Measurements from ENCODE around the gene WAPL.
"Not testable (repeated sequence)": the region's sequence is repeated elsewhere in the genome, so short reads cannot be mapped to it uniquely, and the experiment has no call there.

Gene WAPL

DNA sequence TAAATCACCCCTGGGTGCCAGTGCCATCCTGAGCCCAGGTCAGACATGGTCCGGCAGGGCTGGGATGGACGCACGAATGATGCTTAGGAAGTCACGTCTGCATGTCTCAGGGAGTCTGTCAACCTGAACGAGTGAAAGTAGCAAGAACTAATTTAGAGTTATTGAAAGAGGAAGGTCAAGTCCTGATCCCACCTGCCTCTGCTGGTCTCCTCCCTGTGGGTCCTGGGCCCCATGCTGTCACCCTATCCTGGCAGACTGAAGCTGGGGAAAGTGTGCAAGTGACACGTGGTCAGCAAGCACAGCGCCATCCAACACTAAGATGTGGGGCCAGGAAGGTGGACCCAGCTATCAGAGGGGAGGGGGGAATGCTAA lies 128.9 kb downstream of the WAPL start:
- Histone ChIP-seq H3K9me3 (ENCODE audit: control insufficient read depth, low read length) (no peaks in the 10 kb centered on the region), H3K9ac (ENCODE audit: low read length) (no peak overlapping the region), H3K4me3 (ENCODE audit: low read length) (no peak overlapping the region), H3K4me1 (ENCODE audit: control insufficient read depth, insufficient read depth, low read length) (no peaks in the 10 kb centered on the region), H3K27me3 (replicated peaks; ENCODE audit: control insufficient read depth, insufficient read depth, low read length) (peaks cover 38% of the 10 kb centered on the region), H3K36me3 (ENCODE audit: control insufficient read depth, insufficient read depth, low read length, severe bottlenecking) (no peaks in the 10 kb centered on the region)
- DNase-seq (ENCODE audit: low read depth), result no peak

DNA sequence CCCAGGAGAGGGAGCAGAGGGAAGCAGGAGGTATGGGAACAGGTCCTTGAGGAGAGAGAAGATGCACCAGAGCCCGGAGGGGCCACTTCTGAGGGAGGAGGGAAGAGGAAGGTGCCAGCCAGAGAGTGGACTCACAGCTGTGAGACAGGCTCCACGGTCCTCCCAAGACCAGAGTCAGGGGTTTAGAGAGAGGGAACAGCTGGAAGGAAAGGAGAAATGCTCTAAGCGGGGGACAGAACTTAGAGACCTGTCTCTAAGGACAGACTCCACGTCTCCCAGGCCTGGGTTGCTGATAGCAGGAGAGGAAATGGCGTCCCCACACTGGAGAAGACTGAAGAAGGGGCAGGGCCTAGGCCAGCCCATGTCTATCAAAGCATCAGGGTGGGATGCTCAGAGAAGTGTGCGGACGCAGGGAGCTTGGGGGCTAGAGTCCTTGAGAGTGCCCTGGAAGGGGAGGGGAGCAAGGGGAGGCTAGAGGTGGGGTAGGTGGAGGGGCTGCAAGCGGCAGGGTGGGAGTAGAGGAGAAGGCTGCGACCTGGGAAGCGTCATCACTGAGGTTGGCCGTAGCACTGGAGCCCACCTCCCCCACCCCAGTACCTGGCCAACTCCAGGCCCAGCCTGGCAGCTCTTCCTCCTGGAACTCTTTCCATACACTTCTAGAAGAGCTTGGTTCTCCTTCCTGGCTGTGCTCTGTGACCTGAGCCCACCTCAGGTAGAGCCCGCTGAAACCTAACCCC lies 129.4 kb downstream of the WAPL start:
- H3K9ac ChIP-seq (ENCODE audit: low read length), result no peak overlapping the region
- H3K4me1 ChIP-seq (ENCODE audit: control insufficient read depth, insufficient read depth, low read length), result no peaks in the 10 kb centered on the region
- no peaks in the 10 kb centered on the region for H3K9me3 ChIP-seq (ENCODE audit: control insufficient read depth, low read length)
- DNase-seq (ENCODE audit: low read depth), result no peak
- H3K4me3 ChIP-seq (ENCODE audit: low read length), result no peak overlapping the region
- no peaks in the 10 kb centered on the region for H3K36me3 ChIP-seq (ENCODE audit: control insufficient read depth, insufficient read depth, low read length, severe bottlenecking)
- H3K27me3 ChIP-seq (replicated peaks; ENCODE audit: control insufficient read depth, insufficient read depth, low read length), result peaks cover 43% of the 10 kb centered on the region

DNA sequence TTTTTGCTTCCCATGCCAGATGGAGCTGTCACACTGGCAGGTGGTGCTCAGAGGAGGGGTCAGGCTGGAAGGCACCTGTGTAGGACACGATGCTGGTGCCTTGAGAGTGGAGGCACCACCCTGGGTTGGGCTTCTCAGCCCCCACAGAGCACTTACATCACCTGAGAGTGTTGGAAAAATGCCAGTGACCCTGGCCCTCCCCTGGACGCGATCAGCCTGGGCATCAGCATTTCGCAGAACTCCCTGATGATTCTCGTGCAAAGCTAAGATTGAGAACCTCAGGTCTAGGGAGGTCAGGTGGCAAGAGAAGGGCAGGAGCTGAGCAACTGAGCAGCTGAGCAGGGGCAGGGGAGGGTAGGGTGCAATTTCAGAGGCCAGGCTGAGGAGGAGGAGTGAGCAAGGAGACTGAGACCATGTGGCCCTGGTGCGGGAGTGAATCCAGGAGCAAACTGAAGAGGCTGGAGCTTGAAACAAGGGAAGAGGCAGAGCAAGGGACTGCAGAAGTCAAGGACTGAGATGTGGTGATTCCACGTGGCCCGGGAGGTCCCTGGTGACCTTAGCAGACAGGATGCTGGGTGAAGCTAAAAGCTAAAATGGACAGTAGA lies 130.3 kb downstream of the WAPL start:
- no peaks in the 10 kb centered on the region for H3K4me1 ChIP-seq (ENCODE audit: control insufficient read depth, insufficient read depth, low read length)
- peaks cover 49% of the 10 kb centered on the region for H3K27me3 ChIP-seq (replicated peaks; ENCODE audit: control insufficient read depth, insufficient read depth, low read length)
- H3K9ac ChIP-seq (ENCODE audit: low read length), result no peak overlapping the region
- no peak for DNase-seq (ENCODE audit: low read depth)
- no peak overlapping the region for H3K4me3 ChIP-seq (ENCODE audit: low read length)
- H3K36me3 ChIP-seq (ENCODE audit: control insufficient read depth, insufficient read depth, low read length, severe bottlenecking), result no peaks in the 10 kb centered on the region
- no peaks in the 10 kb centered on the region for H3K9me3 ChIP-seq (ENCODE audit: control insufficient read depth, low read length)

DNA sequence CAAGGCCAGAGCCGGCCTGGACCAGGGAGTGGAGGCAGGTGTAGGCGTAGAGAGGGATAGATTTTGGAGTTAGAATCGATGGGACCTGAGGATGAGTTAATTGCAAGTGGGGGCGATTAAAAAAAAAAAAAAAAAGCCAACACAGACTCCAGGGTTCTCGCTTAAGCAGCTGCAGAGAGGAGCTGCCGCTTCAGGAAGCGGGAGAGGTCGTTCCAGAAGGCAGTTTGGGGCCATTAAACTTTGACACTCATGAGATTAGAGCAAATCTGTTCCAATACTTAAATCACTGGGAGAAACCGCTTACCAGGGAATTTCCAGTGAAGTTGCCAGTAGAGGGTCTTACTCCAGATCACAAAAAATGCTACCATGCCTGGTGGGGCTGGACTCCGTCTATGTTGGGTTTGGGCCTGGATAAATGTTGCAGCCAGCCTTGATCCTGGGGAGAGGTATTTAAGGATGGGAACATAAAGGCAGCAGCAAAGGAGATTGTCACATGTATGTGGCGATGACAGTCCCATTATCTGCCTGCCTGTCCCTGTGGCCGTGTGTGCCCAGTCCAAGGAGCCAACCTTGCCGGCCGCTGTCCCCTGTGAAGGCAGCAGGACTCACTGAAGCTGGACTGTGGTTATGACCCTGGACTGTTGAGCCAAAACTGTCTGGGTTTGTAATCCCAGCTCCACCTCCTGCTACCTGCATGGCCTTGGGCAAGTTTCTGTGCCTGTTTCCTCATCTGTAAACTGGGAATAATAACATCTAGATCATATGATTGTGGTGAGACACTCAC lies 131.1 kb downstream of the WAPL start:
- H3K27me3 ChIP-seq (replicated peaks; ENCODE audit: control insufficient read depth, insufficient read depth, low read length), result peaks cover 54% of the 10 kb centered on the region
- no peaks in the 10 kb centered on the region for H3K4me1 ChIP-seq (ENCODE audit: control insufficient read depth, insufficient read depth, low read length)

DNA sequence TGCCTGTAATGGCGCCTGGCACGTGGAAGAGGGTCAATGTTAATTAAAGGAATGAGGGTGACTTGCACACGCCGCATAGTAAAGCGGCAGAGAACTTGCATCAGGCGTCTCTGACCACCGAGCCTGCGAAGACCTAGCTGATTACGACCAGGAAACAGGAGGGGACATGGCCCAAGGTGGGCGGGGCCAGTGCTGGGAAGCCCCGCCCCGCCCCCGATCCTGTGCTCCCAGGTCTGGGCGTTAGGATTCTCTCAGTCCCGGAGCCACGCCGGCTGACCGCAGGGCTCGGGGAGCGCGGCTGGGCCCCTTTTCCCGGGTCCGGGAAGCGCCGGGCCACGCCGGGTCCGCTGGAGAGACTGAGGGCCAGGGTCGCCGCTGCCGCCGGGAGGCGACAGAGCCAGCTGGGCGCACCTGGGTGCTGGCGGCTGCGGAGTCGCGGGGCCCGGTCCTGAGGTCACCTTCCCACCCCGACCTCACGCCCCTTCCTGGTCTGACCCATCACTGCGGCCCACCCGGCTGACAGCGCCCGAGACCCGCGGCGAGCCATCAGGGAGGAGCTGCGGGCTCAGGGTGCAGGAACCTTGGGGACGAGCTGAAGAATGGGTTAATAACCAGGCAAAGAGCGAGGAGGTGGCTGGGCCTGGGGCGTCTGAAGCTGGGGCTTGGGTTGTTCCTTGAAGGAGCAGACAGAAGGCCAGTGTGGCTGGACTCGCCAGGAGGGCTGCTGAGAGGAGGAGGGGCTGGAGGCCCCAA lies 132.0 kb downstream of the WAPL start:
- no peaks in the 10 kb centered on the region for H3K4me1 ChIP-seq (ENCODE audit: control insufficient read depth, insufficient read depth, low read length)
- DNase-seq (ENCODE audit: low read depth), result peak; percentile 42
- peak overlapping the region; percentile 48 for H3K4me3 ChIP-seq (ENCODE audit: low read length)
- no peaks in the 10 kb centered on the region for H3K9me3 ChIP-seq (ENCODE audit: control insufficient read depth, low read length)
- H3K27me3 ChIP-seq (replicated peaks; ENCODE audit: control insufficient read depth, insufficient read depth, low read length), result peaks cover 61% of the 10 kb centered on the region
- H3K9ac ChIP-seq (ENCODE audit: low read length), result no peak overlapping the region
- H3K36me3 ChIP-seq (ENCODE audit: control insufficient read depth, insufficient read depth, low read length, severe bottlenecking), result no peaks in the 10 kb centered on the region

More for the DNA sequence above, 131.1 kb downstream of the WAPL start:
- no peak for DNase-seq (ENCODE audit: low read depth)
- no peak overlapping the region for H3K9ac ChIP-seq (ENCODE audit: low read length)
- no peak overlapping the region for H3K4me3 ChIP-seq (ENCODE audit: low read length)
- H3K9me3 ChIP-seq (ENCODE audit: control insufficient read depth, low read length), result no peaks in the 10 kb centered on the region
- no peaks in the 10 kb centered on the region for H3K36me3 ChIP-seq (ENCODE audit: control insufficient read depth, insufficient read depth, low read length, severe bottlenecking)

DNA sequence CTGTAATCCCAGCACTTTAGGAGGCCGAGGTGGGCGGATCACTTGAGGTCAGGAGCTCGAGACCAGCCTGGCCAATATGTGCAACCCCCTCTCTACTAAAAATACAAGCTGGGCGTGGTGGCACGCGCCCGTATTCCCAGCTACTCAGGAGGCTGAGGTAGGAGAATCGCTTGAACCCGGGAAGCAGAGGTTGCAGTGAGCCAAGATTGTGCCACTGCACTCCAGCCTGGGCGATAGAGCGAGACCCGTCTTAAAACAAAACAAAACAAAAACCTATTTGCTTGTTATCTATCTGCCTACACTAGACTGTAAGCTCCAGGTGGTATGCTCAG lies 132.5 kb downstream of the WAPL start:
- not testable (repeated sequence) for H3K9me3 ChIP-seq (ENCODE audit: control insufficient read depth, low read length); H3K4me1 ChIP-seq (ENCODE audit: control insufficient read depth, insufficient read depth, low read length); H3K36me3 ChIP-seq (ENCODE audit: control insufficient read depth, insufficient read depth, low read length, severe bottlenecking); DNase-seq (ENCODE audit: low read depth); H3K9ac ChIP-seq (ENCODE audit: low read length)
- Histone ChIP-seq H3K4me3 (ENCODE audit: low read length) (peak overlapping the region; percentile 48), H3K27me3 (replicated peaks; ENCODE audit: control insufficient read depth, insufficient read depth, low read length) (peaks cover 61% of the 10 kb centered on the region)

DNA sequence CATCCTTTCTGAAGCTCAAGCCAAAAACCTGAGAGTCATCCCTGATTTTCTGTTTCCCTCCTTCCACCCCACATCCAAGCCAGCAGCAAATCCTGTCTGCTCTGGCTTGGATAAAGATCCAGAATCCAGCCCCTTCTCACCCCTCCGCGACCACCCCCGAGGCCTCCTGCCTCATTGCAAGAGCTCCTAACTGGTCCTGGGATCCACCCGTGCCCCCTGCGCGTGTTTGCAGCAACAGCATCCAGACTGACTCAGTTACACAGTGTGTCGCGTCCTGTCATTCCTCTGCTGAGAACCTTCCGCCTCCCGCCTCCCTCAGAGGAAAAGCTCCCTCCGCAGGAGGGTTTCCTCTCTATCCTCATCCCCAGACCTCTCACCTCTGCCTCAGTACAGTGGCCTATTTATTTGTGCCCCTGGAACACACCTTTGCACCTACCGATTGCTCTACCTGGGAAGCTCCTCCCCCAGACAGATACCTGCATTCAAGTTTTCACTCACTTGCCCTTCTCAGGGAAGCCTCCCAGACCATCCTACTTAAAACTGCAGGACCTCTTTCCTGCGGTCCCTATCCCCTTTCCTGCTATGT lies 133.4 kb downstream of the WAPL start:
- Histone ChIP-seq H3K9me3 (ENCODE audit: control insufficient read depth, low read length) (no peaks in the 10 kb centered on the region), H3K36me3 (ENCODE audit: control insufficient read depth, insufficient read depth, low read length, severe bottlenecking) (no peaks in the 10 kb centered on the region), H3K27me3 (replicated peaks; ENCODE audit: control insufficient read depth, insufficient read depth, low read length) (peaks cover 61% of the 10 kb centered on the region), H3K9ac (ENCODE audit: low read length) (no peak overlapping the region), H3K4me1 (ENCODE audit: control insufficient read depth, insufficient read depth, low read length) (no peaks in the 10 kb centered on the region), H3K4me3 (ENCODE audit: low read length) (no peak overlapping the region)
- no peak for DNase-seq (ENCODE audit: low read depth)

DNA sequence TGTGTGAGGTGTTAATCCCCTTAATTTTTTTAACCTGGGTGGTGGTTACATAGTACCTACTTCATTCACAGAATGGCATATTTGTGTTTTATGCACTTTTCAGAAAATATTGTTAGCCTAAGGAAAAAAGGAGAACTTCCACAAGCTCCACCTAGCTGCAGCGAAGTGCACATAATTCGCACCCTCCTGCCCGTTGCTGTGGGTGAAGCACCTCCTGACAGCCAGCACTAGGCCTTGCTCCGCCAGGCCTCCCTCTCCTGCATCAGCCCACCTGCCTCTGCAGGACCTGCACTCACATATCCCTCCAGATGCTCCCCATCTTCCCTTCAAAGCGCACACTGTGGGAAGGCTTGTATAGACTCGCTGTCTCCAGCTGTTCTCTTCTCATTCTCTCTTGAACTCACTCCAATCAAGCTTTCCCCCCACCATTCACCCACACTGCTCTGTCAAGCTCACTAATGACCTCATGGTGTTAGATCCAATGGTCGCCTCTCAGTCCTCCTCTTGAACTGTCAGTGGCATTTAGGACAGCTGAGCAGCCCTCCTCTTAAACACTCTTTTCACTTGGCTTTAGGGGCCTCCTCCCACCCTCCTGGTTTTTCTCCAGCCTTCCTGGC lies 134.3 kb downstream of the WAPL start:
- Histone ChIP-seq H3K4me3 (ENCODE audit: low read length) (no peak overlapping the region), H3K27me3 (replicated peaks; ENCODE audit: control insufficient read depth, insufficient read depth, low read length) (peaks cover 58% of the 10 kb centered on the region), H3K9me3 (ENCODE audit: control insufficient read depth, low read length) (no peaks in the 10 kb centered on the region), H3K36me3 (ENCODE audit: control insufficient read depth, insufficient read depth, low read length, severe bottlenecking) (no peaks in the 10 kb centered on the region), H3K4me1 (ENCODE audit: control insufficient read depth, insufficient read depth, low read length) (no peaks in the 10 kb centered on the region), H3K9ac (ENCODE audit: low read length) (no peak overlapping the region)
- no peak for DNase-seq (ENCODE audit: low read depth)

DNA sequence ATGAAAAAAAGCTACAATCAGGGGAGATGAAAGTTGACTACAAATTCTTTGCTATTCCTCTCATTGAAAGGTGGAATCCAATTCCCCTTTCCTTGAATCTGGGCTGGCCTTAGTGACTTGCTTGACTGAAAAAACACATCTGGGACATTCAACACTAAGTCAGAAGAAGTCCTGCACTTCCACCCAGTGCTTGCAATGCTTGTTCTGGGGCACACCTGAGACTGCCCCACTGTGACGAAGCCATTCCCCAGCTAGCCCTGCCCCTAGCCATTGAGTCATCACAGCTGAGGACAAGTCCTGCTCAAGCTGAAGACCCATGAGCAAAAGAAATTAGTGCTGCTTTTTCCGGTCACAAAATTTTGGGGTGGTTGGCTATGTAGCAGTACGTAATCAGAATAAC lies 135.8 kb downstream of the WAPL start:
- no peaks in the 10 kb centered on the region for H3K4me1 ChIP-seq (ENCODE audit: control insufficient read depth, insufficient read depth, low read length)
- H3K9me3 ChIP-seq (ENCODE audit: control insufficient read depth, low read length), result no peaks in the 10 kb centered on the region
- no peak overlapping the region for H3K4me3 ChIP-seq (ENCODE audit: low read length)
- peaks cover 49% of the 10 kb centered on the region for H3K27me3 ChIP-seq (replicated peaks; ENCODE audit: control insufficient read depth, insufficient read depth, low read length)
- no peak overlapping the region for H3K9ac ChIP-seq (ENCODE audit: low read length)
- DNase-seq (ENCODE audit: low read depth), result no peak
- H3K36me3 ChIP-seq (ENCODE audit: control insufficient read depth, insufficient read depth, low read length, severe bottlenecking), result no peaks in the 10 kb centered on the region
